Stimulated activated CD8-positive, alpha-beta memory T cell treated with anti-CD3 and anti-CD28 coated beads, Interleukin-15, amount 100 ng/mL, for 48 hours (primary cell): ENCODE measurements around the gene ZNF765.
A peak's percentile ranks its signal among the peaks of the same experiment; 100 is the strongest.
"Not testable (repeated sequence)": the region's sequence is repeated elsewhere in the genome, so short reads cannot be mapped to it uniquely, and the experiment has no call there.

Experiments used
- DNase-seq, 2 donors: peaks; one replicate each; pipeline ENCODE4 v3.0.0-alpha.2; 2020; ENCODE audit warnings: low read depth in 2 of 2

The ZNF765 gene

DNA sequence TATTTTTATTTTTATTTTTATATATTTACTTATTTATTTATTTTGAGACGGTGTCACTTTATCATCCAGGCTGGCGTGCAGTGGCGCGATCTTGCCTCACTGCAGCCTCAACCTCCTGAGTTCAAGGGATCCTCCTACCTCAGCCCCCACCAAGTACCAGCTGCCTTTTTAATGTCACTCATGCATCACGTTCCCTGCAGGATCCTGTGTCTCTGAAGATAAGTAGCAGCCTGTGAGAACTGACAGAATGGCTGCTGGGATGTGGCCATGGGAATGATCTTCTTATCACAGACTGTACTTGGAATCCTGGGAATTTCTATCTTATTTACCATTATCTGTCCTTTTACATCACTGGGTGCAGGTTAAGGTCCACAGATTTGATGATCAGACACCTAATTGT lies 27.6 kb downstream of the ZNF765 start:
- no peak for DNase-seq

DNA sequence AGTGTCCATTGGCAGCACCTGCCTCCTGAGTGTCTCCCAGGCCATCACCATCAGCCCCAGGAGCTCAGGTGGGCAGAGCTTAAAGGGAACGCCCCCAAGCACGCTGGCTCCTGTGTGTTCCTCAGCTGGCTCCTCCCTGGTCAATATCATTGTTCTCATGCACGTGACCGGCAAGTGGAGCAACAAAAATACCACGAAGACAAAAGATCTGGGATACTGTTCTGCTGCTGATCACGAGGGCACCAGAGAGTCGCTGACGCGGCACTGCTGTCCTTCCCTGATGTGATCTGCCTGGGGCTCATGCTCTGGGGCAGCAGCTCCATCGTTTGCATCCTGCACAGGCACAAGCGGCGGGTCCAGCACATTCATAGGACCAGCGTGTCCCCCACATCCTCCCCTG lies 28.1 kb downstream of the ZNF765 start:
- DNase-seq: not testable (repeated sequence)

DNA sequence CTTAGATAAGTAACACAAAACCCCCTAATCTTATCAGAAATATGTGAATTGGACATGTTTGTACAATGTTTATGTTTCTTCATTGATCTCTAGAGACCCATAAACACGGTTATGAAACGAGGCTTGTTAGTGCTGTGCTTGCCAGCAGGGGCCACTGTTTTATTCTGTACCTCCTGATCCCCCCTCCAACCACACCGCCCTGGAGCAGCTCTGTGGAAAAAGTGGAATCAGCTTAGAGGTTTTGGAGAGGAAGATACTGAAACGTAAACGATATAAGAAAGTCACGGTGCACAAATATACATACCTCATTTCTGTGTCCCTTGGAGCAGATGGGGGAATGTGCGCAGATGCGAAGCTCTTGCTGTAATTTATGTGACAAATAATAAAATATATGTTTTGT lies 28.7 kb downstream of the ZNF765 start:
- DNase-seq: not testable (repeated sequence)

DNA sequence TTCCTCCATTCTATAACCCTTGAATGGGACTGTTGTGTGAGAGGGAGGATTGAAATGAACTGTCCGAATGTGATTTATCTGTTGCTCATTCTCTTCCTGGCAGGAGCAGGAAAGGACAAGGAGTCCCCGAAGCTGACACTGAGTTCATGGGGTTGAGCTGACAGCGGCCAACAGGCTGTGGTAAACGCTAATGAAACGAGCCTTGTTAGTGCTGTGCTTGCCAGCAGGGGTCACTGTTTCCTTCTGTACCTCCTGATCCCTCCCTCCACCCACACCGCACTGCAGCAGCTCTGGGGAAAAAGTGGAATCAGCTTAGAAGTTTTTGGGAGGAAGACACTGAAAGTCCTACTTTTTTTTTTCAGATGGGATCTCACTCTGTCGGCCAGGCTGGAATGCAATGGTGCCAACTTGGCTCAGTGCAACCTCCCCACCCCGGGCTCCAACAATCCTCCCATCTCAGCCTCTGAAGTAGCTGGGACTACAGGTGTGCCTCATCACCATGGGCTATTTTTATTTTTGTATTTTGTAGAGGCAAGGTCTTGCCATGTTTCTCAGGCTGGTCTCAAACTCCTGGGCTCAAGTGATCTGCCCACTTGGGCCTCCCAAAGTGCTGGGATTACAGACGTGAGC lies 30.1 kb downstream of the ZNF765 start:
- DNase-seq: peak; percentile 29 to 37

DNA sequence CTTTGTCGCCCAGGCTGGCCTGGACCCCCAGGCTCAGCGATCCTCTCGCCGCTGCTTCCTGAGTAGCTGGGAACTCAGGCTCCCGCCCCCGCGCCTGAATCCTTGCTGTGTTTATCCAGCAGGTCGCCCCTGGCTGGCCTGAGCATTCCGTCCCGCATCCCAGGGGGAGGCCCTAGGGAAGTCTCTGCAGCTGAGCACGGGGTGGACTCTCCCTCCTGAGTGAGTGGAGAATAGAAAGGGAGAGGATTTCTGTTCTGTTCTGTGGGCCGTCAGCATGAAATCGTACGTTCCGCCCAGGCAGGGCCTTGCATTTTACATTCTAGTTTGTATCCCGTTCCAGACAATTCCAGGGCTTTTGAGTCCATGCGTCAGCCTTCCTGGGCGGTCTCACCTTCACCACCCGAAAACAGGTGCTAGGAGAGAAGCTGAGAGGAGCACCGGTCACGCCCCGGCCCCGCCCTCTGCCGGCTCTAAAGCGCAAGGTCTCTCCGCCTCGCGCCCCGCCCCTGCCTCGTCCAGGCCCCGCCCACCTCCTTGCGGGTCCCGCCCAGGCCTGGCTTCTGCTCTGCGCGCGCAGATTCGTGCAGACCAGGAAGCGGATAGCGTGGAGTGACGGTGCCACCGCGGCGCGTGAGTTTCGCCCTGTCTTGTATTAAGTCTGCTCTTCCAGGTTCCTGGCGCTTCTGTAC lies 36.6 kb downstream of the ZNF765 start, which contains the start of gene ZNF761:
Gene ZNF761, plus strand, starts transcription at position 586 of the 689 bp plus-strand sequence. CDS start 15,285 bp downstream, outside the sequence.
- peak; percentile 91 to 93 for DNase-seq

DNA sequence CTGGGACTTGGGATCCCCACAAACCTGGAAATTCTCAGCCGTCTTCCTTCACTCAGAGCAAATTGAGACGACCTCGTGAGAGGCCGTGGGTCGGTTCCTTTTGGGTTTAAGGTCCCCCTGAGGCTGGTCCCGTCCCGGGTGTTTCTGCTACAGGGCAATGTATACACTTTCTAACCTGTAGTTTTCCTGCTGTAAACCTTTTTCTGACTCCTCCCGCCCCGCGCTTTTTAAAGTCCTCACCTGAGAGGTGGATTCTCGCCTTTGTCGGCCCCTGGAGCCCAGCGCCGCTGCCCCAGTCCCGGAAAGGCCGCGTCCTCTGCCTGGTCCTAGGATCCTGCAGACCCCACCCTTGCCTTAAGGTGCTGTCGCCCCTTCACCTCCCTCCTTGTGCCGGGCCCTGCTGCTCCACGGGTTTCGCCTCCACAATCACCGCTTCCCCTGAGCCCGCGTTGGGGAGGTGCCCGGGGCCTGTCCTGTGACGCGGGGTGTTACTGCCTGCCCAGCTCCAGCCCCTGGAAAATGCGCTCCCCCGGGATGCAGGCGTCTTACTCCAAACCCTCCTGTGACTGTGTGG lies 37.2 kb downstream of the ZNF765 start:
- DNase-seq: no peak

DNA sequence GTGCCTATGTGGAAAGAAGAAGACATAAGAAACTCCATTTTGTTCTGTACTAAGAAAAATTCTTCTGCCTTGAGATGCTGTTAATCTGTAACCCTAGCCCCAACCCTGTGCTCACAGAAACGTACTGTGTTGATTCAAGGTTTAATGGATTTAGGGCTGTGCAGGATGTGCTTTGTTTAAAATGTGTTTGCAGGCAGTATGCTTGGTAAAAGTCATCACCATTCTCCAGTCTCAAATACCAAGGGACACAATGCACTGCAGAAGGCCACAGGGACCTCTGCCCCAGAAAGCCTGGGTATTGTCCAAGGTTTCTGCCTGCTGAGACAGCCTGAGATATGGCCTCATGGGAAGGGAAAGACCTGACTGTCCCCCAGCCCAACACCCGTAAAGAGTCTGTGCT lies 48.9 kb downstream of the ZNF765 start:
- not testable (repeated sequence) for DNase-seq

DNA sequence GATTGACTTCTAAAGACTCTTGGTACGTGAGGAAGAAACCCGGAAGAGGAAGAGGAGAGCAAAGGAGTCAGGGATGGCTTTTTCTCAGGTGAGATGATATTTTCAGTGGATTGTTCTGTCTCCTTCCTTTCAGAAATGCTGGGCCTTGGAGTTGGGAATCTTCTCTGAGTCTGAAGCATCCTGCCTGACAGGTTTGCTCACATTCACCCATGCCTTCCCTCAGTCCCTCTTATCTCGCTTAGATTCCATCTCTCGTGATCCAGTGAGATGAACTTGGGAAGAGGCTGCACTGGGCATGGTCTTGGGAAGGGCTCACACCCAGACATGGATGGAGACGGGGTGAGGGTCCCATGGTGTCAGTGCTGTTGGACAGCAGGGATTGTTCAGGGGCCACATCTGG lies 52.2 kb downstream of the ZNF765 start:
- DNase-seq: not testable (repeated sequence)

DNA sequence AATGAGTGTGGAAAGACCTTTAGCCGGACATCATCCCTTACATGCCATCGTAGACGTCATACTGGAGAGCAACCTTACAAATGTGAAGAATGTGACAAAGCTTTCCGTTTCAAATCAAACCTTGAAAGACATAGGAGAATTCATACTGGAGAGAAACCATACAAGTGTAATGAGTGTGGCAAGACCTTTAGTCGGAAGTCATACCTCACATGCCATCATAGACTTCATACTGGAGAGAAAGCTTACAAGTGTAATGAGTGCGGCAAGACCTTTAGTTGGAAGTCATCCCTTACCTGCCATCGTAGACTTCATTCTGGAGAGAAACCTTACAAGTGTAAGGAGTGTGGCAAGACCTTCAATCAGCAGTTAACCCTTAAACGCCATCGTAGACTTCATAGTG lies 60.9 kb downstream of the ZNF765 start:
- no peak for DNase-seq

DNA sequence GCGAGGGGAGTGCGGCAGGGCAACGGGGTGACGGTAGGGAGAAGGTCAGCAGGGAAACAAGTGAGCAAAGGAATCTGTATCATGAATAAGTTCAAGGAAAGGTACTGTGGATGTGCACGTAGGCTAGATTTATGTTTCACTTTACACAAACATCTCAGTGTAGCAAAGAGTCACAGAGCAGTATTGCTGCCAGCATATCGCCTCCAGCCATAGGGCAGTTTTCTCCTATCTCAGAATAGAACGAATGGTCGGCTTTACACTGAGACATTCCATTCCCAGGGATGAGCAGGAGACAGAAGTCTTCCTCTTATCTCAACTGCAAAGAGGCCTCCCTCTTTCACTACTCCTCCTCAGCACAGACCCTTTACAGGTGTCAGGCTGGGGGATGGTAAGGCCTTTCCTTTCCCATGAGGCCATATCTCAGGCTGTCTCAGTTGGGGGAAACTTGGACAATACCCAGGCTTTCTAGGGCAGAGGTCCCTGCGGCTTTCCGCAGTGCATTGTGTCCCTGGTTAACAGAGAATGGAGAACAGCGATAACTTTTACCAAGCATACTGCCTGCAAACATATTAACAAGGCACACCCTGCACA lies 65.3 kb downstream of the ZNF765 start:
- DNase-seq: not testable (repeated sequence)

DNA sequence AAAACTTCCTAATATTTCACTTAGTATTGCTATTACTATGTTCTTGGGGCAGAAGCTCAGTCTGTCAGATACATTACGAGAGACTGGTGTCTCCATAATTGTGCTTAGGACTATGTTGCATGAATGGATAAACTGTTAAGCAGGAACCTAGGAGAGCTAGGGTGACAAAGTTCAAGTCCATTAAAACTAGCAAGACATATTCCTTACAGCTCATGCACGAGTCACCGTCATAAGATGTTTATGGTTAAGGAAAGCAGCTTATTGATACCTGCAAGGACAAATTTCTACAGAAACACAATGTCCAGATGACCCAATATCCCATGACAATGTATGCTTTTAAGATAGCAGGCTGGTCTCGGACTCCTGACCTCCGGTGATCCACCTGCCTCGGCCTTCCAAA lies 66.9 kb downstream of the ZNF765 start:
- DNase-seq: no peak

DNA sequence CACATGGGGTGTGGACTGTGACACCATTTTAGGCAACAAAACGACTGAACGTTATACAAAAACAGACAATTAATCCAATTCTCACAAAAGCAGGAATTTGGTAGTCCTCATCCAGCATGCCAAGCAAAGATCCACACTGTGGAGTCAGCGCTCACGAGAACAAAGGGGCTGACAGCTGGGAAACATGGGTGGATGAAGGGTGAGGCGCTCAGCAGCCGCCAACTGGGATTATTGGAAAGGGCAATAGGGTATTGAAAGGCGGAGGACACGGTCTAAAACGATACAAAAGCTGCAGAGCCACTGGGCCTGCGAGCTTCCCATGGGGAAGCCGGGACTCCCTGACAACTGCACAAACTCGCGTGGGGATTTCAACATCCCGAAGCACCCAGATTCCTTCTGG lies 67.9 kb downstream of the ZNF765 start:
- DNase-seq: no peak

DNA sequence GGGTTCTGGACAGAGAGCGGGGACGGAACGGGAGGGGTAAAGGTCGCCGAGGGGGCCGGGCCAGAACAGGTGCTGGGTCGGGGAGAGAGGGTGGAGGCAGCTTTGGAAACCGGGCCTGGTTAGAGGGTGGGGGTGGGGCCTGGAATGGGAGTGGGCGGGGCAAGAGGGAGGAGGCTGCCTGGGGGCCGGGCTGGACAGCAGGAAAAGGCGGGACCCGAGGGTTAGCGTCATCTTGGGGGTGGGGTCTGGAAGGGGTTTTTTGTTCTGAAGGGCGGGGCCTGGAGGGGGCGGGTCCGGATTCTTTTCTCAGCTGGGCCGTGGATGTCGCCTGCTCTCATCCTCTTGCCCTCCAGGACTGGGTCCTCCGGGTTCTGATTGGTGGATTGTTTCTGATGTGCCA lies 68.3 kb downstream of the ZNF765 start:
- DNase-seq: no peak

DNA sequence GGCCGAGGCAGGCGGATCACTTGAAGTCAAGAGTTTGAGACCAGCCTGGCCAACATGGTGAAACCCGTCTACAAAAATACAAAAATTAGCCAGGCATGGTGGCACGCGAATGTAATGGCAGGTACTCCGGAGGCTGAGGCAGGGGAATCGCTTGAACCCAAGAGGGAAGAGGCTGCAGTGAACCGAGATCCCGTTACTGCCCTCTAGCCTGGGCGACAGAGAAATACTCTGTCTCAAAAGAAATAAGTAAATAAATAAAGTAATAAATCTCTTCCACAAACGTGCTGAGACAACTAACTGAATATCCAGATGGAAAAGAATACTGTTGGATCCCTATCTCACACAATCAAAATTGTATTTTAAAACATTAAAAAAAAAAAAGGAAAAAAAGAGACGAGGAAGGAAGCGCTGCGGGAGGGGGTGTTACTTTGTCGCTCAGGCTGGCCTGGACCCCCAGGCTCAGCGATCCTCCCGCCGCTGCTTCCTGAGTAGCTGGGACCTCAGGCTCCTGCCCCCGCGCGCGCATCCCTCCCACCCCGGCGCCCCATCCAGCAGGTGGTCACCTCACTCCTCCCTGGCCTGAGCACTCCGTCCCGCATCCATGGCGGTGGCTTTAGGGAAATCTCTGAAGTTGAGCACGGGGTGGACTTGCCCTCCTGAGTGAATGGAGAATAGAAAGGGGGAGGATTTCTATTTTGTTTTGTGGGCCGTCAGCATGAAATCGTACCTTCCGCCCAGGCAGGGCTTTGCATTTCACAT lies 72.0 kb downstream of the ZNF765 start:
- DNase-seq: no peak

DNA sequence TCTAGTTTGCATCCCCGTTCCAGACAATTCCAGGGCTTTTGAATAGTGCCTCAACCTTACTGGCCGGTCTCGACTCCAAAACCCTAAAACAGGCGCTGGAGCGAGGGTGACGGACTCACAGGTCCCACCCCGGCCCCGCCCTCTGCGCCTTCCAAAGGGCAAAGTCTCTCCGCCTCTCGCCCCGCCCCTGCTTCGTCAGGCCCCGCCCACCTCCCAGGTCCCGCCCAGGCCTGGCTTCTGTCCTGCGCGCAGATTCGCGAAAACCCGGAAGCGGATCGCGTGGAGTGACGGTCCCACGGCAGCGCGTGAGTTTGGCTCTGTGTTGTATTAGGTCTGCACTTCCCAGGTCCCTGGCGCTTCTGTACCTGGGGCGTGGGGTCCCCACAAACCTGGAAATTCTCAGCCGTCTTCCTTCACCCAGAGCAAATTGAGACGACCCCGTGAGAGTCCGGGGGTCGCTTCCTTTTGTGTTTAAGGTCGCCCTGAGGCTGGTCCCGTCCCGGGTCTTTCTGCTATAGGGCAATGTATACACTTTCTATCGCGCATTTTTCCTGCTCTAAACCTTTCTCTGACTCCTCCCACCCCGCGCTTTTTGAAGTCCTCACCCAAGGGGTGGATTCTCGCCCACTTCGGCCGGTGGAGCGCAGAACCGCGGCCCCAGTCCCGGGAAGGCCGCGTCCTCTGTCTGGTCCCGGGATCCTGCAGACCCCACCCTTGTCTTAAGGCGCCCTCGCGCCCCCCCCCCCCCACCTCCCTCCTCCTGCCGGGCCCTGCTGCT lies 72.7 kb downstream of the ZNF765 start, which contains the start of gene ZNF813:
Gene ZNF813, plus strand, starts transcription at position 249 of the 778 bp plus-strand sequence. CDS start 16,090 bp downstream, outside the sequence.
- DNase-seq: peak; percentile 85 to 89

DNA sequence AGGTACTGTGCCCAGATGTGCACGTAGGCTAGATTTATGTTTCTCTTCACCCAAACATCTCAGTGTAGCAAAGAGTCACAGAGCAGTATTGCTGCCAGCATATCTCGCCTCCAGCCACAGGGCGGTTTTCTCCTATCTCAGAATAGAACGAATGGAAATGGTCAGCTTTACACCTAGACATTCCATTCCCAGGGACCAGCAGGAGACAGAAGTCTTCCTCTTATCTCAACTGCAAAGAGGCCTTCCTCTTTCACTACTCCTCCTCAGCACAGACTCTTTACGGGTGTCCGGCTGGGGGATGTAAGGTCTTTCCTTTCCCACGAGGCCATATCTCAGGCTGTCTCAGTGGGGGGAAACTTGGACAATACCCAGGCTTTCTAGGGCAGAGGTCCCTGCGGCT lies 73.7 kb downstream of the ZNF765 start:
- DNase-seq: not testable (repeated sequence)

DNA sequence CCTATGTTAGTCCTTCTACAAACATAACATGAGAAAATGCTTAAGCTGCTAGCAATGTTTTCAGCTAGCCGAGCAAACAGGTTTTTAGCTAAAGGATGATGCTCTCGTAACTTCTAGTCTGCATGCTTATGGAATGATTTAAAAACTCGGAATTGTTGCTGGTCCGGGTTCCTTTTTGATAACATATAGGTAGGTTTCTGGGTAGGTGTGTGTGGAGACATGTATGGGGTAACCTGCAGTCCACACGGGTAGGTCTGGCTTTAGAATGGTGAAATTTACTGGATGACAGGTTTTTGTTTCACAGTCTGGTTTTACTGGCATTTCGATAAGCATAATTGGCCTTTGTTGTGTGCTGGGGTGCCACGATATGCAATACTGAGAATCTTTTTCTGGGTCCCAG lies 77.0 kb downstream of the ZNF765 start:
- no peak for DNase-seq

DNA sequence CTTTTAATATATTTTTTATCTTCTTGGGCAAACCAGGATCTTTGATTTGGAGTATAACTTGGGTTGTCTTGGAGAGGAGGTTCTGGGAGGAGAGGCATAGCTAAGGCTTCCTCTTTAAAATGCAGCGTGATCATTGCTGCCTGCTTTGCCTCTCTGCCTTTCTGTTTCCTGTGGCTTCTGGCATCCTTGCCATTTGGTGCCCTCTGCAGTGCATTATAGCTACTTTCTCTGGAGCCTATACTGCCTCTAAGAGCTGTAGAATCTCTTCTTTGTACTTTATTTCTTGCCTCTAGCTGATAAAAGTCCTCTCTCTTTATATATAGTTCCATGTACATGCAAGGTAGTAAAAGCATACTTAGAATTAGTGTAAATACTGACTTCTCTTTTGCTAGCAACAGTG lies 79.9 kb downstream of the ZNF765 start:
- not testable (repeated sequence) for DNase-seq

DNA sequence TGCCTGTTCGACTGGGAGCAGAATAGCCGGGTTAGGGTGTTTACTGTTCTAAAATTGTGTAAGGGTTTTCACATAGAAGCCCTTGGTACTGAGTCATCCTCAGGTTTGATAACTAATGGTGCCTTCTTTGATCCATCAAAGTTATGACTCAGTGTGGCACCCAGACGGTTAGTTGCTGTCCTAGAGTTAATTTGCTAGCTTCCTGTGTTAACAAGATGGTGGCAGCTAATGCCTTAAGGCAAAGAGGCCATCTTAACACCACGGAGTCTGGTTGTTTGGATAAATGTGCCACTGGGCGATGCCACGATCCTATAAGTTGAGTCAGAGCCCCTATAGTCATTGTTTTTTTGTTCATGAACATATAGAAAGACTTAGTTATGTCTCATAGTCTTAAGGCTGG lies 80.5 kb downstream of the ZNF765 start:
- DNase-seq: not testable (repeated sequence)
